CD1c-positive myeloid dendritic cell (primary cell): ENCODE measurements around the gene FCHO2.

Source experiments
- DNase-seq: peaks from one replicate; pipeline ENCODE4 v3.0.0-alpha.2; 2016; ENCODE audit errors: extremely low spot score

Gene FCHO2

DNA sequence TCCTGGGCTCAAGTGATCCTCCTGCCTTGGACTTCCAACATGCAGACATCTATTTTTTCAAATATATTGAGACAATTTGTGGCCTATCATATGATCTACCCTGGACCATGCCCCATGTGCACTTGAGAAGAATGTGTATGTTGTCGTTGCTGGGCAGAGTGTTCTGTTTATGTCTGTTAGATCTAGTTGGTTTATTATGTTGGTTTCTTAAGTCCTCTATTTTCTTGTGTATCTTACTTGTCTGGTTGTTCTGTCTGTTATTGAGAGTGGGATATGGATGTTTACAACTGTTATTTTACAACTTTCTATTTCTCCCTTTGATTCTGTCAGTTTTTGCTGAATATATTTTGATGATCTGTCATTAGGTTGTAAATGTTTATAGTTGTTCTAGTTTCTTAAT lies 154.3 kb downstream of the FCHO2 start:
- DNase-seq, result no peak

DNA sequence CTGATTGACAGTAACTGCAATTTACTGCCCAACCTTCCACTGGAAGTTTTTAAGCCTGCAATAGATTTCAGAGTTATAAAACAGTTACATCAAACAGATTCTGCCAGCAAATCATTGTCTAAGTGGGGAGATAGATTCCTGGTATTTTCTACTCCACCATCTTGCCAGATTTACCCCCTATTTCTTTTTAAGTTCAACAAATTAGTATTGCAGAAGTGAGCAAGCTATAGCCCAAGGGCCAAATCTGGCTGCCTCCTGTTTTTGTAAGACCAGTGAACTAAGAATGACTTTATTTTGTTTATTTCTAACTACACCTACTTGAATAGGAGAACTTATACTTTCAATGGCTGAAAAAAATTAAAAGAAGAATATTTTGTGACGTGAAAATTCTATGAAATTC lies 155.7 kb downstream of the FCHO2 start:
- DNase-seq, result no peak

DNA sequence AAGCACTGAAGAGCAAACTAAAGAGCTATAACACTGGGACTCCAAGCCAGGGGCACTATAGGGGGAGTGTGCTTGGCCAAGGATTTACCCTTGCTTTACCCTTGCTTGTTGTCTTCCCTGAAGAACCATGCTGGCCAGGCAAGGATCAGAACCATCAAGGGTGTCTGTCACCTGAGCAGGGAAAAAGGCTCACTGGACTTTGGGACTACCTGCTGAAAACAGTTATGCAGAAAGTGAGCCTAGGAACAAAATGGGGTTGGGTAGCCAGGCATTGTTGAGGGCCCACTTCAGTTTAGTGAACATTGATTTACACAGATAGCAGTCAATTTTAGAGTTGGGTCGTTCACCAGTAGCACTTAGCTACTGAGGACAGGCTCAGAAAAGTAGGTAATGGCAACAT lies 156.5 kb downstream of the FCHO2 start:
- DNase-seq, result no peak

DNA sequence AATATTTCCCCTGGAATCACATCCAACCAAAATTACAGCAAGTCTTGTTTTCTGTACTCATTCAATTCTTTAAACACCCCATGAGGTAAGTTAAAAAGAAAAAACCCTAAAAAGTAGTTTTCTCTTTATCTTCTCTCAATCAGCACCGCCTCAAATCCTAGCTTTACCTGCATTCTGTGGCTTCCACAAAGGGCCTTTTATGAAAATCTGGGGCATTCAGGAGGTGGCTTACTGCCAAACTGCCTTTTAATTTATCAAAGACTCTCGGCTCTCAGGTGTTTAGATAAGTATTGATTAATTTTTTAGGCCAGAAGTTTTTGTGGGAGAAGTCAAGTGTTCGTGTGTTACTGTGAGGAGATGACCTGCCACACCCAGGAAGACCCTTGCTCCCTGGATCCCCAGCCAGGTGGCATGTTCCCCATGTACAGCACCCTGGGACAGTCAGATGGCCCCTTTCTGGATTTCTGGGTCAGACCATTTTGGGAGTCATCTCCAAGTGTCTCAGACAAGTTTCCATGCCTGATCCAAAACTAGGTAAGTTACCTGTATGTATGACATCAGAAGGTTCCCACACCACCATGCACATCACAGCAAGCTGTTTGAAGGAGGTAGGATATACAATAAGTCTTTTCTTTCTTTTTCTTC lies 158.3 kb downstream of the FCHO2 start:
- no peak for DNase-seq

DNA sequence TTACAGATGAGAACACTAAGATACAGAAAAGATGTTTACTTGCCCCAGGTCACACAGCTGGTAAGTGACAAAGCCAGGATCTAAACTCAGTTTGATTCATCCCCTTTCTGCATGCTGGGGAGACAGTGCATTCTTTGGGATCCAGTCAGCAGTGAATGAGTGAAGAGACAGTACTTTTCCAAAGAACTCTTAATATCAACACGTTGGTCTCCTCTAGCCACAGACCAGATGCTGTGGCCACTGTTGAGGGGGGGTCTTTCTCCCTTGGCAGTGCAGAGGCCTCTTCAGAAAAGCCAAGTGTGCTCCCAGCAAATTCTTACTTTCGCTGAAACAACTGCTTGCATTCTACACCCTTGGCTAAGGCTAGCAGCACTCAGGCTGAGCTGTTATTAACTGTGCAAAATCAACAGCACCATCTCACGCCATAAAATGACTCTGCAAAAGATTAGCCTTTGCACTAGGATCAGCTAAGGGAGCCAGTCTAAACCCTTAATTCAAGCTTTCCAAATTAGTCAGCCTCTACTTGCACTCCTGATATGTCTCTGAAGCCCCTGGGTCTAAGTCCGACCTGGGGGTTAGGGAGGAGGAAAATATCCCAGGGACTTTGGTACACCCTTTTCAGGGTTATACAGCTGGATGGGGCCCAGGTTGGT lies 159.7 kb downstream of the FCHO2 start:
- DNase-seq, result no peak

DNA sequence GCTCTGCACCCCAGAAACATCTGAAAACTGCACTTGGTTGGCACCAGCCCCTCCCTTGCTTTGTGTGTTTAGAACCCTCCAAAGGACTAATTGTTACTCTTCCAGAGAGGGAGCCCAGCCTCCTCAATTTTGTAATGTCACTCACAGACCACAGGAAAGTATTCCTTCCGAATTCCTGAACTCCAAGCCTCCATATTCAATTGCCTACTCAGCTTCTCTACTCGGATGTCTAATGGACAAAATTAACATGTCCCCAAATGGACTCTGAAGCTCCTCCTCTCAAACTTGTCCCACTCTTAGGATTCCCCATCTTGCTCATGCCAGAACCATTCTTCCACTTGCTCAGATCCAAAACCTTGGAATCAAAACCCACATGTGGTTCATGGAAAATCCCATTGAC lies 160.7 kb downstream of the FCHO2 start:
- no peak for DNase-seq

DNA sequence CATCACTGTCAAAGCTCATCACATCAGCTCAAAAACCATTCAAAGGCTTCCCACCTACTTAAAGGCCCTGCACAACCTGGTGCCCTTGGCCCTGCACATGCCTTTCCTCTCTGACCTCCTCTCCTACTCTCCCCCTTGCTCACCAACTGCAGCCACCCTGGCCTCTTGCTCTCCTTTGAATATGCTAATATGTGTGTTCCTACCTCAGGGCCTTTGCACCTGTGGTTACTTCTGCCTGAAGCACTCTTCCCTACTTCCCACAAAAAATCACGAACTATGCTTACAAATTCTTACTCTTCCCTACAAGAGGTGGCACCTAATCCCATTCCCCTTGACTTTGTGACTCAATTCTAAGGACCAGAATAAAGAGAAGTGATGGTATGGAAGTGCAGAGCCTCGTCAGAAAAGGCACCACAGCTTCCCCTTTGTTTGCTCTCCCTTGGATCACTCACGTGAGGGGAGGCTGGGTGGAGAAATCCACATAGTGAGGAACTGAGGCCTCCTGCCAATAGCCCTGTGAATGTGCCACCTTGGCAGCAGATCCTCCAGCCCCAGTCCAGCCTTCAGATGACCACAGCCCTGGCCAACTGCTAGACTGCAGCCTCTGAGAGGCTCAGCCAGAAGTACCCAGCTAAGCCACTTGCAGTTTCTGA lies 161.4 kb downstream of the FCHO2 start:
- DNase-seq, result peak; percentile 42

DNA sequence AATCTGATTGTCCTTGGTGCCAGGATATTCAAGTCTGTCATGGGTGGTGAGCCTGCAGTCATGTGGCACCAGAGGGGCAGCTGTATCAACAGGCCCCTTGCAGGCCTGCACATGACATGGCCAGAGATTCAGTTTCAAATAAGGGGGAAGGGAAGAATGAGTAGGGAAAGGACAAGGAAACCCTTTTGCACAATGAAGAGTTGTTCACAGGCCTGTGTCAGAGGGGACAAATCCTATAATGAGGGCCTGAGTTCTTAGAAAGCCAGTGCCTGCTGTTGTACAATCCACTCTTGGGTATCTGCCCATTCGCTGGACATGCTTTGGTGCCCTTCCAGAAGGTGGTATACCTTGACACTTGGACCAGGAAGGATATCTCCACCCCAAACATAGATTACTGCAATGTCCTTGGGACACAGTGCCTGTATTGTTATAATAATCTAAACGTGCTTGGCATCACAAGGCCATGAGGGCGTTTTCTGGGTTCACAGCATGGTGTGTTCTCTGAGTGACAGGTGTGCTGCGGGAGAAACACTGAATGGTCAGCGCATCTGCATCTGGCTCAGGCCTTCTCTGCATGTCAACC lies 162.6 kb downstream of the FCHO2 start:
- no peak for DNase-seq

DNA sequence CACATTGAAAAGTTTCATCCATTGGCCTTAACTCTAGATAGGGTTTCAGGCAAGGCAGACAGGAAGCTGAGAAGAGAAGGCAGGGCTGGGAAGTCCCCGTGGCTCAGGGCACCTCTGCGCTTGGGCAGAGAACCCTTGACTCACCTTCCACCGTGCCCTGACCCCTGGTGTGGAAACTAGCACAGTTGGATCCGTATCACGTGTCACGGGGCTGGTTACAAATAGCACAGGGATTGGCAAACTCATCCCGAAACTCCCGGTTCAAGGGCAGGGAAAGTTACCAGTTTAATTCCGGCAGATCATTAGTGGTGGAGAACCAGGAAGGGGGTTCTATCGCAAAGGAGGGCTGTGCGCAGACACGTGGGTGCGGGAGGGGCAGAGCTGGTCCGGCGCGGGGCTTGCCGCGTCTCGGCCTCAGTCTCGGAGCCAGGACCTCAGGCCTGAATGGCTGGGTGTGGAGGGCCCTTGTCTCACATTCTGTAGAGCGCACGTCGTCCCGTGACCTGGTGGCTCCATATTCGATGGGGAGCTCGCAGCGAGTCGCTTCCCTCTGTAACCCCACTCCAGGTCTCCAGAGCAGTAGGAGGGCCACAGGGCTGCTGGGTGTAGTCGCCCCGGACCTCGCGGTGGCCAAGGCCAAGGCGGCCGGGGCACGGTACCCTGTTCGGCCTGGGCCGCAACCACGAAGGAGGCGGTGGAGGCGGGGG lies 163.8 kb downstream of the FCHO2 start:
- DNase-seq, result no peak

DNA sequence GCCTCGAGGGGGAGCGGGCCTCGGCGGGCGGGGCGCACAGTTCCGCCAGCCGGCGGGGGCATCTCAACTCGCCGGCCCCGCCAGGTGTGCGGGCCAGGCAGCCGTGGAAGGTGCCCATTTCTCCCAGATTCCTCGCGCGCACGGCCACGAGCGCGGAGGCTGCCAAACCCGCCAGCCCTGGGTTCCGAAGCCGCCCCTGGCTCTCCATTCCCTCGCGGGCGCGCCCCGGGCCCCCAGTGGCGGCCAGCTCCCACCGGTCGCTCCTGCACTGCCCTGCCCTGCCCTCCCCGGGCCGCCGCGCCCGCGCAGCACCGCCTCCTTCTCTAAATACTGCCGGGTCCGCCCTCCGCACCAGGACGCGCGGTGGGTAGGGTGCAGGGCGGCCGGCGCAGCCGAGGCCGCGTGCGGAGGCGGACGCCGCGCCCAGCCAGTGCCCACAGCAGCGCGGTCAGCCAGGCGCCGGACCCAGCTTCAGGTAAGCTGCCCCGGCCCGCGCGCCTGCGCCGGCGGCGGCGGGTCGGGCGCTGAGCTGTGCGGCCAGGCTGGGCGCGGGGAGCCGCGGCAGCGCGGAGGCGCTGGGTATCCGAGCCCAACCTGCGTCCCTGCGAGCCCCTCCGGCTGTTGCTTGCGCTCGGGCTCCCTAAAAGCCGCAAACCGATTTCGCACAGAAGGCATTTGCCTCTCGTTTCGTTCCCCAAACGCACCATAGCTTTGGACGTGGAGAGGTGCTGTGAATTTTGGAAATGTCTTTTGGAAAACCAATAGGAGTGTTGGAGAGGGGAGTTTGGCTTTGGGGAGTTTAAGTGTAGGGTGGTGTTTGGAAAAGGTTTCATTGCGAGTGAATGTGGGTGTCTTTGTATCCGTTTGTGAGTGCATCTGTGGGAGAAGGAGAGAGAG lies 164.6 kb downstream of the FCHO2 start, which contains the start of gene TMEM171:
TMEM171 (plus strand) TSS at position 354 of the 897 bp plus-strand sequence. CDS start 2,799 bp downstream, outside the sequence.
- DNase-seq, result no peak

DNA sequence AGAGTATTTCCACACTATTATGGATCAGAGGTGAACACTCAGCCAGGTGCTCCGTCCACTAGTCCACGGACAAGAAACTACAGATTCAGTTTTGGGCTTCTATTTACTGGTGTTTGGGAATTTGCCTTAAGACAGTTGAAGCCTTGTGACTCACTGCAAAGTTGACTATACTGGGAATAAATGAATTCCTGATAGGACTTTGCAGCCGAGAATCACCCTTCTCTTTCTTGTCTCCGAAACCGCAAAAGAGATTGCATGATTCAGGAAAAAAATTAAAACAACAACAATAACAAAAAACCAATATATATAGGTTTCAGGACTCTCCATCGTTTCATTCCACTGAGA lies 165.2 kb downstream of the FCHO2 start:
- DNase-seq, result no peak

DNA sequence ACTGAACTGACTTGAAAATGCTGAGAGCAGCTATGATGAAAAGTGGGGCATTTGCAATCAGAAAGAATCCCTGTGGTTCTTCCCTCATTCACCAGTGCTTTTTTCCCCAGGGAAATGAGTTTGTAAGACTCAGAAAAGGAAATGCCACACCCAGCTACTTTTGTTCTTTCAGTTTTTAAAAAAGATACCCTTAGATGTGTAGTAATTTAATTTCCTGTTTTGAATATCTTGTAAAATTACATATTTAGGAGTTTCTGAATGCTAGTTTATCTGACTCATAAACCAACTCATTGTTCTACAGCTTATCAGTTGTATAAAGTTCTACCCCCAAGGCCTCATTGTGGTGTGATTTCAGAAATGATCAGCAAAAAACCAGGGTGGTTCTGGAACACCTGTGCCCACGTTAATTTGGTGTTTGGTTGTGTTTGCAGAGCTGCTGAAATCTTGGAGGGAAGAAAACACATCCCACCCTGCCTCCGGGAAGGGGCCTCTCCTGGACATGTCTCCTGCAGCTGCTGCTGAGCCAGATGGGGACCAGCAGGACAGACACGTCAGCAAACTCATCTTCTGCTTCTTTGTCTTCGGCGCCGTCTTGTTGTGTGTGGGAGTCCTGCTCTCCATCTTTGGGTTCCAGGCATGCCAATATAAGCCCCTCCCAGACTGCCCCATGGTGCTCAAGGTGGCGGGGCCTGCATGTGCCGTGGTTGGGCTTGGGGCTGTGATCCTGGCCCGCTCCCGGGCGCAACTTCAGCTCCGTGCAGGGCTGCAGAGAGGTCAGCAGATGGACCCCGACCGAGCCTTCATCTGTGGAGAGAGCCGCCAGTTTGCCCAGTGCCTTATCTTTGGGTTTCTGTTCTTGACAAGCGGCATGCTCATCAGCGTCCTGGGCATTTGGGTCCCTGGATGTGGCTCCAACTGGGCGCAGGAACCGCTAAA lies 167.3 kb downstream of the FCHO2 start:
- DNase-seq, result no peak

DNA sequence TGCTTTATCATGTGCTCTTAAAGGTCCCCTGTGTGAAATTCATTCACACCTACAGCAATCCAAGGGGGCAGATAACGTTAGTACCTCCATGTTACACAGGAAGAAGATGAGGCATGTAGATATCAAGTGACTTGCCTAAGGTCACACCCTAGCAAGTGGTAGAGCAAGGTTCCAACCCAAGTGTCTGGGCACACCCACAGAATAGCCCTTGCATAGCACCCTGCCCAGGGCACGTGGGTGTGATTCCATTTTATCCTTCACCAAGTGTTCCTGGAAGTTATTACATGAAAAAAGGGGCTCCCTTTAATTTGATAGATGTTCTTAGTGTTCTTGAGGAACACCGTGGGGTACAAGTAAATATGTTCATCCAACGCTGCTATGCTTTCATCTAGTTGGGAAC lies 169.4 kb downstream of the FCHO2 start:
- DNase-seq, result no peak

DNA sequence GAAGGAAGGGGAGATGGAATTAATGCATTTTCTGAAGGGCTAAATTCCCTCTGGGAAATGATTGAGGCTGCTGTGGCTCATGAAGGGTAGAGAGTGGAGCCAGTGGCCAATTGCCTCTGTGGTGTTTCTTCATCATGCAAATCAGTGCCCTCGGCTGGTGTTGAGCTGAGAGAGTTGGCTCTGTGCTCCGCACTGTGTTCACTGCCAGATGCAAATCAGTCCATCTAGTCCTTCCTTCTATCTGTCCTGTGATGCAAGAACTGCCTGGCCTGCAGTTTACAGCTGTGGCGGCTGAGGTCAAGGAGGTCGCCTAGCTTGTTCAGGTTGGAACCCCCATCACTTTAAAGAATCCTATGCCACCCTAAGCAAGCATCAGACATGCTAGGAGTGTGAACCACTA lies 170.5 kb downstream of the FCHO2 start:
- DNase-seq, result no peak

DNA sequence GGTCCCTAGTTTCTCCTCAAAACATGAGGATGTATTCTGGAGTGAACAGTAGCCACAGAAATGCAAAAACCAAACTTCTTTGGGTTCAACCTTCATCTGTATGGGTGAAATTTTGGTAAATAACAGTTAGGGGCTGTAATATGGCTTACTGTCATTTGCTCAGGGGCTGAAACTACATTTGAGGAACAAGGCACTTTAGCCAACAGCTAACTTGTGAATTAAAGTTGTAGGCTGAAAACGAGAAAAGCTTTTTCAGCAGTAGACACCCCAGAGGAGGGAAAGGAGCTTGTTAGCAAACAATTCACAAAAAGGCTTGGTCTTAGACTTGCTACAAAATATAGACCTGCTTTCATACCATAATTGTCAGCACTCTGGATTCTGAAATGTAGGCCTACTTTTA lies 171.1 kb downstream of the FCHO2 start:
- DNase-seq, result no peak

DNA sequence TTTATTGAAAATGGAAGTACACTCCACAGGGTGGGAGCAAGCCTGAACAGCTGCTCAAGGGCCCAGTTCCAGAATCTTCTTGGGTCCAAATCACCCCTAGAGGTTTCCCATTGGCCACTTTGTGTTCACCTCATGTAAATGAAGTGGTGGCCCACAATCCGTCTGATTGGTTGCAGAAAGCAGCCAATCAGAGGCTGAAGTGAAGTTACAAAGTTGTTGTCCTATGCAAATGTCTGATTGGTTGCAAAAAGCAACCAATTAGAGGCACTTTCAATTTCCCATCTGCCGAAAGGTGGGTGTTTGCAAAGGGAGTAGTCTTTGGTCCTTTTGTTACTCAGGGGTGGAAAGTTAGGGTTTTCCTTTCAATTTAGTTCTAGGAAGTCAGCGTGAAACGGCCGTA lies 173.3 kb downstream of the FCHO2 start:
- no peak for DNase-seq

DNA sequence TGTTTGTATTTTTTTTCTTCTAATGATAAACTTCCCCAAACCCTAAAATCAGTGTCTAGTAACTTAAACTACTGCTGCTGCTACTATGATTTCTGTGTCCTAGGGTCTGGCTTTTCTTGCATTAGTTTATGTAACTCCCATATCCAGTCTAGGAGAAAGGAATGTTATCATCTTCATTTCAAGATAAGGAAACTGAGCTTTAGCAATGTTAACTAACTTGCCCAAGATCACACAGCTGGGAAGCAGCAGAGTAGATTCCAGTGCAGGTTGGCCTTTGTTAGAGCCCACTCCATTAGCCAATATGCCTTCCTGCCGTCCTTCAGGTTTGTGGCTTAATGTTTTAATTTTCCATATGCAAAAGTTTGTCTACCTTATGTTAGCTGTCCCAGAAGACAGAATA lies 175.0 kb downstream of the FCHO2 start:
- no peak for DNase-seq

DNA sequence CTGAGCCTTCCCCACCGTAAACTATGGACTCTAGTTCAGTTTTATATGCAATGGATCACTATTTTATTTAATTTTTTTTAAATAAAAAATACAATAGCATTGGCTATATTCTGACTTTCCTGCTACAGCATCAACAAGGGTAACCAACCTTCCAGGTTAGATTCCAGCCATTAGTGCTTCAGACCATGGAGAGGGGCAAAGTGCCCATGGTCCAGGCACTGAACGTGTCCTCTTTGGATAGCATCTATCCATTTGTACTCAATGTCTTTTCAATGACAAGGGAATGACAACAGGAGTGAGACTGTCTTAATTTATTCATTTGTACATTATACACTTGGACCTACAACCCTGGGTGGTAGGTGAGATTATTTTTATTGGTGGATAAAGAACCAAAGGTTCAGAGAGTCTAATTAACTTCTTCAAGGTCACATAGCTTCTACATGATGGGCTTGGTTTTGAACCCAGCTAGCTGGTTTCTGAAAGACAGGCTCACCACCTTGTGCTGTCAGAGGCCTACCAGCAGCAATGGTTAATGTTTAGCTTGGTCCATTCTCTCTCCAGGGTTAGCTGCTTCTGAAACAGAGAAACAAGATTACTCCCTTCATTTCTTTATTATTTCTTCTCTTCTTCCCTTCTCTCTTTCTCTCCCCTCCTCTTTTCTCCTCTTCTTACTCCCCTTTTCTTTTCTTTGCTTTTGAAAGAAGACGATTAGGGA lies 176.0 kb downstream of the FCHO2 start:
- DNase-seq, result no peak

DNA sequence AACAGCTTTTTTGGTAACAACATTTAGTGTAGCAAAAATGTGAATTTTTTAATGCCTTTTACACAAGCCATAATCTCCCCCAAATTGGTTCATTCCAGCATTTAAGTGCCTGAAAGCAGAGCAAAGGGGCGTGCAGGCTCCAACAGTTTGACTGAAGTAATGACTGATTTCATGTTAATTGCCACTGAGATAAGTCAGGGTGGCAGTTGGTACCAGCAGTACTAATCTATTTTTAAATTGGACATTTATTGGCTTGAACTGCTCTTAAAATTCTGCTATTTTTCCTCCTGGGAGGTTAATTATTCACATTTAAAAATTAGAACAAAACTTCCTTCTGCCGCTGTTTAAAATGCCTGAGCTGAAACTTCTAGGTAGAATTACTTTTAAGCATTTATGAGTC lies 176.9 kb downstream of the FCHO2 start:
- no peak for DNase-seq

DNA sequence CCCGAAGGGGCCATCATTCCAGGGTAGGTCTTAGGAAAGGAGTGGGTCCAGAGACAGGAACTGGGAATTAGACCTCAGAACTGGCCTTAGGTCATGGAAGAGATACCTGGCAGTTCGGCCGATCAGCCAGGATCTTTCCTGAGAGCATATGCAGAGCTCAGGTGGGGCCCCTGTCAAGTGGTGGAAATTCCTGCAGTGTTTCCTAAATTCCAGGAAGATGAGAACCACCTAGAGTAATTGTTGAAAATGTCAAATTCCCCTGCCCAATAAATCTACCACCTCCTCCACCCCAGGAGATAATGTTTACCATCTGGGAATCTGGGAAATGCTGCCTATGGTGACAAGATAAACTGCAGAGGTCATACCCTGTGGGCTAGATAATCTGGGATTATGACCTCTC lies 179.2 kb downstream of the FCHO2 start:
- no peak for DNase-seq
